ENCODE results near the gene STAC2. TPM values are rescaled to one million over a fixed set of nuclear protein-coding genes. Genes with fewer than 3 reads are reported as not detected.

Gene STAC2, protein sequence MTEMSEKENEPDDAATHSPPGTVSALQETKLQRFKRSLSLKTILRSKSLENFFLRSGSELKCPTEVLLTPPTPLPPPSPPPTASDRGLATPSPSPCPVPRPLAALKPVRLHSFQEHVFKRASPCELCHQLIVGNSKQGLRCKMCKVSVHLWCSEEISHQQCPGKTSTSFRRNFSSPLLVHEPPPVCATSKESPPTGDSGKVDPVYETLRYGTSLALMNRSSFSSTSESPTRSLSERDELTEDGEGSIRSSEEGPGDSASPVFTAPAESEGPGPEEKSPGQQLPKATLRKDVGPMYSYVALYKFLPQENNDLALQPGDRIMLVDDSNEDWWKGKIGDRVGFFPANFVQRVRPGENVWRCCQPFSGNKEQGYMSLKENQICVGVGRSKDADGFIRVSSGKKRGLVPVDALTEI
- 10 to 100 TPM; 13.9 to 14.3 TPM for total RNA-seq

- no peak for ATAC-seq (ENCODE audit: insufficient number of reproducible peaks, low FRiP score, low read depth)
- H3K9me3 ChIP-seq, result no peaks in the 10 kb centered on the region
- TF ChIP-seq CTCF (IDR thresholded peaks at IDR 0.05), result no peak
- no peaks in the 10 kb centered on the region for H3K27me3 ChIP-seq (replicated peaks; ENCODE audit: insufficient read depth)
- no peaks in the 10 kb centered on the region for H3K36me3 ChIP-seq
- DNase-seq (ENCODE audit: low spot score), result no peak
- H3K27ac ChIP-seq, result peak within 1 kb of the TSS; percentile 79 to 81
- H3K4me3 ChIP-seq, result peak within 1 kb of the TSS; percentile 78
- H3K4me1 ChIP-seq (ENCODE audit: control insufficient read depth in 1 of 2, low read depth in 2 of 2), result peaks cover 21 to 49% of the 10 kb centered on the region in 2 donors
Observed at GRCh38 chr17:39225308-39225958, at the start of gene STAC2. TSS of gene STAC2 (minus strand) at chr17:39225945. CDS start at chr17:39225502, 443 bp downstream.

- Histone ChIP-seq H3K4me3 (no peak overlapping the region), H3K9me3 (no peaks in the 10 kb centered on the region), H3K27ac (no peak overlapping the region), H3K36me3 (peaks cover 27% of the 10 kb centered on the region), H3K4me1 (ENCODE audit: control insufficient read depth in 1 of 2, low read depth in 2 of 2) (no peaks in the 10 kb centered on the region), H3K27me3 (replicated peaks; ENCODE audit: insufficient read depth) (no peaks in the 10 kb centered on the region)
- no peak for ATAC-seq (ENCODE audit: insufficient number of reproducible peaks, low FRiP score, low read depth)
- DNase-seq (ENCODE audit: low spot score), result no peak
- TF ChIP-seq CTCF (IDR thresholded peaks at IDR 0.05), result no peak
Observed at GRCh38 chr17:39271546-39271945, 45.8 kb upstream of the STAC2 start.

- no peak for DNase-seq (ENCODE audit: low spot score)
- Histone ChIP-seq H3K36me3 (peaks cover 27% of the 10 kb centered on the region), H3K27me3 (replicated peaks; ENCODE audit: insufficient read depth) (no peaks in the 10 kb centered on the region), H3K4me3 (no peak overlapping the region), H3K4me1 (ENCODE audit: control insufficient read depth in 1 of 2, low read depth in 2 of 2) (no peaks in the 10 kb centered on the region), H3K9me3 (no peaks in the 10 kb centered on the region), H3K27ac (no peak overlapping the region)
- peak; percentile 27 for TF ChIP-seq CTCF (IDR thresholded peaks at IDR 0.05)
- ATAC-seq (ENCODE audit: insufficient number of reproducible peaks, low FRiP score, low read depth), result no peak
Observed at GRCh38 chr17:39270923-39271322, 45.2 kb upstream of the STAC2 start.

DNA sequence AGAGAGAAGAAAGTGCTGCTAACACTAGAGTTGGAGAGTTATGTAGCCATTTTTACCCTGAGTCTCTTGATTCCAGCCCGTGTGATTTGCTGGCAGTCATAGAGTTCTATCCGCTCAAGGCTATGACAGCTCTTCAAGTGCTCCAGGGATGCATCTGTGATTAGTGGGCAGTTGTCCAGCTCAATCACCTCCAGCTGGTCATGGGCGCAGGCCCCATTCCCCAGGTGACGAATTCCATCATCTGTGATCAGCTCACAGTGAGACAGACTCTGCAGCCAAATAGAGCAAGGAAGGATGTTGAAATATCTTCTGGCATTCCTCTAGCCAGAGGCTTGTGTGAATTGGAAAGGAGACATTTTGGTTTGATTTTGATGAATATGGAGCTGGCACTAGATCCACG lies 38.4 kb upstream of the STAC2 start:
- Histone ChIP-seq H3K4me3 (no peak overlapping the region), H3K27ac (no peak overlapping the region), H3K9me3 (no peaks in the 10 kb centered on the region), H3K27me3 (replicated peaks; ENCODE audit: insufficient read depth) (no peaks in the 10 kb centered on the region), H3K36me3 (peaks cover 43% of the 10 kb centered on the region), H3K4me1 (ENCODE audit: control insufficient read depth in 1 of 2, low read depth in 2 of 2) (no peaks in the 10 kb centered on the region)
- ATAC-seq (ENCODE audit: insufficient number of reproducible peaks, low FRiP score, low read depth), result no peak
- TF ChIP-seq CTCF (IDR thresholded peaks at IDR 0.05), result no peak
- DNase-seq (ENCODE audit: low spot score), result no peak

DNA sequence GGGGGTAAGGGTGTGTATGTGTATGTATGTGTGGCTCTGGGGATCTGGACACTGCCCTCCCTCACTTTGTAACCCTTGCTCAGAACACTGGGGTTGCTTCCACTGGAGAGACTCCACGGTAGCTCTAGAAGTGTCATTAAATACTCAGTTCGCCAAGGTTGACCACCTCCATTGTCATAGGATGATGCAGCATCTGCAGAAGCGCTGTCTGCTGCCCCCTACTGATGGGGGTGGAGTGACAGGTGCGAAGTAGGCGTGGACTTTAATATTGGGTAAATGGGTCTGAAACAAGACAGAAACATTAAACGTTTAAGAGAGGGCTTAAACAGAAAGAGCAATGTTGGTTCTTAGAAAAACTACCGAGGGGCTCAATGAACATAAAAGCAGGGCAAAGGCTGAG lies 35.5 kb upstream of the STAC2 start:
- Histone ChIP-seq H3K9me3 (no peaks in the 10 kb centered on the region), H3K4me3 (no peak overlapping the region), H3K27me3 (replicated peaks; ENCODE audit: insufficient read depth) (no peaks in the 10 kb centered on the region), H3K27ac (no peak overlapping the region), H3K4me1 (ENCODE audit: control insufficient read depth in 1 of 2, low read depth in 2 of 2) (no peaks in the 10 kb centered on the region), H3K36me3 (peaks cover 51% of the 10 kb centered on the region)
- DNase-seq (ENCODE audit: low spot score) (no peak), ATAC-seq (ENCODE audit: insufficient number of reproducible peaks, low FRiP score, low read depth) (no peak)
- no peak for TF ChIP-seq CTCF (IDR thresholded peaks at IDR 0.05)
